ENCODE measurements around the gene YWHAQ.

GRCh38 chr2:9582624-9583023 is 48.2 kb downstream of the YWHAQ start:
- no peak for TF ChIP-seq ESRRG (CRISPR knock-in tag; IDR thresholded peaks at IDR 0.05)
- TF ChIP-seq ZFP30 (CRISPR knock-in tag; IDR thresholded peaks at IDR 0.05) = no peak
- TF ChIP-seq TOX (CRISPR knock-in tag; IDR thresholded peaks at IDR 0.05; ENCODE audit: borderline replicate concordance) = no peak
- no peak for TF ChIP-seq RARB (CRISPR knock-in tag; IDR thresholded peaks at IDR 0.05)

Measured in SK-N-SH treated with all-trans-retinoic acid at 6 μM for 48 hours (cell line).